ENCODE results near the gene CARMIL3.
"Not testable (repeated sequence)": the region's sequence is repeated elsewhere in the genome, so short reads cannot be mapped to it uniquely, and the experiment has no call there.

The CARMIL3 gene

DNA sequence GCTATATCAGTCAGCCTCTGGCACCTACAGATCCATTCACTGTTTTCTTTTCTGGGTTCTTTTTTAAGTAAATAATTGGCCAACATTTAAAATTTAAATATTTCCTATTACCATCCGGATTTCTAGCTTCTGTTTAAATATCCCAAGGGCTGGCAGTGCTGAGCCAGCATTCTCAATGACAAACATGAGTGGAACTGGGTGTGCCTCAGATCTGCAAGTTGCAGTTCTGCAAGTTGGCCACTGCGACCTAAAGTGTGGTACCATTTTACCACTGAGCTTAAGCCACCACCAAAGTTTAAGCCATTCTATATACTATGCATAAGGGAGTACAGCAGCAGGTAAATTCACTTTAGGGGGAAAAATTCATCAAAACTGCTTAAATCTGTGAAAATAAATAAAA is 31.9 kb upstream of the CARMIL3 start:
- DNase-seq (ENCODE audit: low read depth); H3K4me3 ChIP-seq (ENCODE audit: low read depth, low read length): not testable (repeated sequence)
- TF ChIP-seq, protein P1, sequence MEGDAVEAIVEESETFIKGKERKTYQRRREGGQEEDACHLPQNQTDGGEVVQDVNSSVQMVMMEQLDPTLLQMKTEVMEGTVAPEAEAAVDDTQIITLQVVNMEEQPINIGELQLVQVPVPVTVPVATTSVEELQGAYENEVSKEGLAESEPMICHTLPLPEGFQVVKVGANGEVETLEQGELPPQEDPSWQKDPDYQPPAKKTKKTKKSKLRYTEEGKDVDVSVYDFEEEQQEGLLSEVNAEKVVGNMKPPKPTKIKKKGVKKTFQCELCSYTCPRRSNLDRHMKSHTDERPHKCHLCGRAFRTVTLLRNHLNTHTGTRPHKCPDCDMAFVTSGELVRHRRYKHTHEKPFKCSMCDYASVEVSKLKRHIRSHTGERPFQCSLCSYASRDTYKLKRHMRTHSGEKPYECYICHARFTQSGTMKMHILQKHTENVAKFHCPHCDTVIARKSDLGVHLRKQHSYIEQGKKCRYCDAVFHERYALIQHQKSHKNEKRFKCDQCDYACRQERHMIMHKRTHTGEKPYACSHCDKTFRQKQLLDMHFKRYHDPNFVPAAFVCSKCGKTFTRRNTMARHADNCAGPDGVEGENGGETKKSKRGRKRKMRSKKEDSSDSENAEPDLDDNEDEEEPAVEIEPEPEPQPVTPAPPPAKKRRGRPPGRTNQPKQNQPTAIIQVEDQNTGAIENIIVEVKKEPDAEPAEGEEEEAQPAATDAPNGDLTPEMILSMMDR (conservative IDR thresholded peaks at IDR 0.05; ENCODE audit: low read depth, low read length), result peak; percentile 19

DNA sequence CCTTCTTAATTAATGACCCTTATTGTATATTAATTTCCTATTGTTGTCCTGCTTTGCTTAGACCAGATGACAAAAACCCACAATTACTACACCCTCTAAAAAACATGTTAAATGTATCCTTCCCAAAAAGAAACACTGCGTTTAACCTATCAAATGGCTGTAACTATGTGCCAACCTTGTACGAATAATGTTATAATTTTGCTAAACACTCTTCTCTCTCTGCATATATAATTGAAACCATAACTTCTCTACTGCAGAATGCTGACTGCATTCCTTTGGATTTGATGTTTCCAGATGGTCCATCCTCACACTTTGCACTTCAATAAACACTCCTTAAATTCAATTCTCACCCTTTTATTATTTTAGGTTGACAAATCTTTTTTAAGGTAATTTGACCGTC is 31.3 kb upstream of the CARMIL3 start:
- DNase-seq (ENCODE audit: low read depth); H3K4me3 ChIP-seq (ENCODE audit: low read depth, low read length): not testable (repeated sequence)

DNA sequence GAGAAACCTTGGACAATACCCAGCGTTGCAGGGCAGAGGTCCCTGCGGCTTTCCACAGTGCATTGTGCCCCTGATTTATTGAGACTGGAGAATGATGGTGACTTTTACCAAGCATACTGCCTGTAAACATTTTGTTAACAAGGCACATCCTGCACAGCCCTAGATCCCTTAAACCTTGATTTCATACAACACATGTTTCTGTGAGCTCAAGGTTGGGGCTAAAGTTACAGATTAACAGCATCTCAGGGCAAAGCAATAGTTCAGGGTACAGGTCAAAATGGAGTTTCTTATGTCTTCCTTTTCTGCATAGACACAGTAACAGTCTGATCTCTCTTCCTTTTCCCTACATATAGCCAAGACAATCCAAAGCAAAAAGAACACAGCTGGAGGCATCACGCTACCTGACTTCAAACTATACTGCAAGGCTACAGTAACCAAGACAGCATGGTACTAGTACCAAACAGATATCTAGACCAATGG is 26.8 kb upstream of the CARMIL3 start:
- not testable (repeated sequence) for H3K4me3 ChIP-seq (ENCODE audit: low read depth, low read length); DNase-seq (ENCODE audit: low read depth)

DNA sequence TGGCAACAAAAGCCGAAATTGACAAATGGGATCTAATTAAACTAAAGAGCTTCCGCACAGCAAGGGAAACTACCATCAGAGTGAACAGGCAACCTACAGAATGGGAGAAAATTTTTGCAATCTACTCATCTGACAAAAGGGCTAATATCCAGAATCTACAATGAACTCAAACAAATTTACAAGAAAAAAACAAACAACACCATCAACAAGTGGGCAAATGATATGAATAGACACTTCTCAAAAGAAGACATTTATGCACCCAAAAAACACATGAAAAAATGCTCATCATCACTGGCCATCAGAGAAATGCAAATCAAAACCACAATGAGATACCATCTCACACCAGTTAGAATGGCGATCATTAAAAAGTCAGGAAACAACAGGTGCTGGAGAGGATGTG is 22.1 kb upstream of the CARMIL3 start:
- not testable (repeated sequence) for DNase-seq (ENCODE audit: low read depth); H3K4me3 ChIP-seq (ENCODE audit: low read depth, low read length)

DNA sequence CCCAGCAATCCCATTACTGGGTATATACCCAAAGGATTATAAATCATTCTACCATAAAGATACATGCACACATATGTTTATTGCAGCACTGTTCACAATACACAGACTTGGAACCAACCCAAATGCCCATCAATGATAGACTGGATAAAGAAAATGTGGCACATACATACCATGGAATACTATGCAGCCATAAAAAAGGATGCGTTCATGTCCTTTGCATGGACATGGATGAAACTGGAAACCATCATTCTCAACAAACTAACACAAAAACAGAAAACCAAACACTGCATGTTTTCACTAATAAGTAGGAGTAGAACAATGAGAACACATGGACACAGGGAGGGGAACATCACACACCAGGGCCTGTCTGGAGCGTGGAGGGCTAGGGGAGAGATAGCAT is 20.5 kb upstream of the CARMIL3 start:
- H3K4me3 ChIP-seq (ENCODE audit: low read depth, low read length); DNase-seq (ENCODE audit: low read depth): not testable (repeated sequence)

DNA sequence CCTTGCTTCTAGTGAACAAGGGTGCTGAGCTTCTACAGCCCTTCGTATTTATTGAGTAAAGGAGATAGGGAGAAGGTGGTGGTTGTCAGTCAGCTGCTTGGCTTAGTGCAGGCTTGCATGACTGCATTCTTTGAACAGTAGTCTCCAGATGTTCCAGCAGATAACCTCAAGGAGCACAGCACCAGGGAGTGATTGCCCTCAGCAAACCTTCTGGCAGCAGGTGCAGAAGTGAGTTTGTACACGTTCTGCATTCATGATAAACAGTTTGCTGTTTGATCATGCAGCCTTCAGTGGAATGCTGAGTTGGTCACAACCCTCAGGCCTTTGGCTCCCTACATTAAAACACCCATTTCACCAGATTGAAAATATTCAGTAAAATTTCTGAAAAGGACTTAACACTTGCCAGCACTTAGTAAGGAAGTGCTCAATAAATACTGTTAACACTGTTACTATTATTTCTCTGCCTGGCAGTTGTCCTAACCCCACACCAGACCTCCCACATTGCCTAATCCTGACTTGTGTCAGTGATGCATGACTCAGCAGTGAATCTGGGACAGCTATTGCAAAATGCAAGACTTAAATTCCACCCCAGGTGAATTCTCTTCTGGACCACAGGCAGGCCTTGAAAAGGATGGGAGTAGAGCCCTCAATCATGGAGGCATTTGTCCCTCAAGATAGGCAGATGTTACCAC is 18.9 kb upstream of the CARMIL3 start:
- peak; percentile 96 for DNase-seq (ENCODE audit: low read depth)
- TF ChIP-seq, protein P1 (conservative IDR thresholded peaks at IDR 0.05; ENCODE audit: low read depth, low read length), result no peak

DNA sequence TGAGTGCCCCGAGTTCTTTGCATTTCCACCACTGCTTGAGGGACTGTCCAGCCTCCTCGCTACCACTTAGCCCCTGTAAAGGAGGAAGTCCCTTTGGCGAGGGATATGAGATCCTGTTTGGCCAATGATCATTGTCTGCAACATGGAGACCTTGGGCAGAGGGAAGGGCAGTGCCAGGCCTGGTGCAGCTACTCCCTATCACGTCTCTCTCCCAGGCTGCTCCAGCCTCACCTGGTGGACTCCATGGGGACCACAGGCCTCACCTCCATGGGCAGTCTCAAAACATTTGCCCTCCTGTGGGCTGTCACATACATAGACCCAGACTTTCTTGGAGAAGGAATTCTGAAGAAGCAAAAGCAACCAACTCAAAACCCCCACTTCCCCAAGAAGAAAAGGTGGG is 16.0 kb upstream of the CARMIL3 start:
- not testable (repeated sequence) for DNase-seq (ENCODE audit: low read depth)
- peak overlapping the region; percentile 65 for H3K4me3 ChIP-seq (ENCODE audit: low read depth, low read length)

More for the DNA sequence above, 18.9 kb upstream of the CARMIL3 start:
- no peak overlapping the region for H3K4me3 ChIP-seq (ENCODE audit: low read depth, low read length)

DNA sequence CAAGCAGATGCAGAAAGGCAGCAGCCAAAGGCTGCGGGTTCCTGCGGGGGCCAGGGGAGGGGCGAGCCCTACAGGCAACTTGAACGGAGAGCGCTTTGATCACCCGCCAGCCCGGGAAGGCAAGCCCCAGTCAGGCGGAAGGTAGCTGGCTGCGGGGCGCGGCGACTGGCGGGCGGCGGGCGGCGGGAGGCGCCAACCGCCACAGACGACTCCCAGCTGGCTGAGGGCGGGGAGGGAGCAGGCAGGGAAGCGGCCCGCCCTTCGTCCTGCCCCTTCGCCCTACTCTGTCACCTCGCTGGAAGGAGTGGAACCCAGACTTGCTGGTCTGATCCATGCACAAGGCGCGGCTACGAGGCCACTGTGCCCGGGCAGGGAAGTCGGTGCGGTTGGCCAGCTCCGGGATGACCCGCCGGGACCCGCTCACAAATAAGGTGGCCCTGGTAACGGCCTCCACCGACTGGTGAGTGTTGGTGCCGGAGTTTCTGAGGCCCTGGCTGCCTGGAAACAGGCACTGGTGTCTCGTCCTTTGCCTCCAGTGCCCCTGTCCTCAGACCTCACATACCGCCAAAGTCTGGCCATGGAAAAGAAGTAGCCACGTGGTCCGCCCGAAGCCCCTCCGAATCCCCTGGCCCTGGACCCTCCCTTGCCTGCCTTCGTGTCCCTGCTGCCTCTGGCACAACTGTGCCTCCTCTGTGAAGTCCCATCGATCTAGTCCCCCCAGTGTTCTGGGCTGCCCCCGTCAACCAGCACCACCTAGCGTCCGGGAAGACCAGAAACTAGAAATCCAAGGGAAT is 15.4 kb upstream of the CARMIL3 start:
- peak overlapping the region; percentile 65 for H3K4me3 ChIP-seq (ENCODE audit: low read depth, low read length)
- TF ChIP-seq, protein P1 (conservative IDR thresholded peaks at IDR 0.05; ENCODE audit: low read depth, low read length), result peak; percentile 87
- peak; percentile 69 for DNase-seq (ENCODE audit: low read depth)

DNA sequence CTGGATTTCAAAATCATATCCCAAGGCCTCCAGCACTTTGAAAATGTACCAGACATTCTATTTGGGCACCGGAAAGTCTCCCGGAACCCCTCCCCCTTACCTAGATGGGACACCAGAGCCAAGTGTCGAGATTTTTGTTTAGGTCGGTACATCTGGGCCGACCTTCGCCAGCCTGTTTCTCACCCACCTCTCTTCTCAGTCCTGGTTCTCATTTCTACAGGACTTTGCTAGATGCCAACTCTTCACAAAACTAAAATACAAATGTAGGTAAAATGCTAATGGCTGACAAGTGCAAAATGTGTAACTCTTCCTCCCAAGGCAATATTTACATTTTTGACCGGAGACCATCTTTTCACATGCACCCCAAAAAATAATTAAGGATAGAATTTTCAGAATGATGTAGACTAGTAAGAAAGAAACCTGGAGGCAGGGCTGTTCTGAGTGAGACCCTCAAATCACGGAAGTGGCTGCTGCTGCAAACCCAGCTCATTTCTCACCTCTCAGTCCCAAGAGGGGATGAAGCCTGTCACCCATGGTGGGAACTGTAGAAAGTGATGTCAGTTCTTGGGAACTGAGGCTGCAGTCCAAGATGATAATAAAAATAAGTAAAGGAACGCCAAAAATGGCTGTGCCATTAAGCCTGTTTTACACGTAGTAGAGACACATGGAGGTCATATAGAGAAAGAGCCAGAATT is 14.7 kb upstream of the CARMIL3 start:
- peak overlapping the region; percentile 65 for H3K4me3 ChIP-seq (ENCODE audit: low read depth, low read length)
- not testable (repeated sequence) for DNase-seq (ENCODE audit: low read depth)

DNA sequence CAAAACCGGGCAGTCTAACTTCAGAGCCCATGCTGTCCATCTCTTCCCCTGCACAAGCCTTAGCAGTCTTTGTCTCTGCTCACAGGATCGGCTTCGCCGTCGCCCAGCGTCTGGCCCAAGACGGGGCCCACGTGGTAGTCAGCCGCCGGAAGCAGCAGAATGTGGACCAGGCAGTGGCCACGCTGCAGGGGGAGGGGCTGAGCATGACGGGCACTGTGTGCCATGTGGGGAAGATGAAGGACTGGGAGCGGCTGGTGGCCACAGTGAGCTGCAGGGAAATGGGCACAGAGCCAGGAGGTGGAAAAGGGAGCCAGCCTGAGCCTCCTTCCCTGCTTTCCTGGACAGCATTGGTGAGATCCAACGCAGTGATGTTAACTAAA is 14.2 kb upstream of the CARMIL3 start:
- no peak for DNase-seq (ENCODE audit: low read depth)
- TF ChIP-seq, protein P1 (conservative IDR thresholded peaks at IDR 0.05; ENCODE audit: low read depth, low read length), result no peak
- no peak overlapping the region for H3K4me3 ChIP-seq (ENCODE audit: low read depth, low read length)

Measured in choroid plexus epithelial cell (primary cell).